Osteocyte (in vitro differentiated cells): ENCODE data around the gene PSAPL1. TPM values are rescaled to one million over a fixed set of nuclear protein-coding genes. Genes with fewer than 3 reads are reported as not detected.

ENCODE experiments used
- DNase-seq: peaks from one replicate; pipeline ENCODE4 v3.0.0; 2021; ENCODE audit warnings: mixed read lengths; ENCODE audit not compliant: unreplicated experiment; ENCODE audit errors: extremely low spot score
- H3K27ac Mint-ChIP-seq: one replicate; pipeline ENCODE4 v1.8.0; 2021; ENCODE audit warnings: mild to moderate bottlenecking, mixed read lengths; ENCODE audit not compliant: unreplicated experiment
- H3K27me3 Mint-ChIP-seq: one replicate; pipeline ENCODE4 v1.8.0; 2021; ENCODE audit warnings: mixed read lengths; ENCODE audit not compliant: unreplicated experiment
- H3K36me3 Mint-ChIP-seq: one replicate; pipeline ENCODE4 v1.8.0; 2021; ENCODE audit warnings: mixed read lengths; ENCODE audit not compliant: unreplicated experiment
- H3K4me1 Mint-ChIP-seq: one replicate; pipeline ENCODE4 v1.8.0; 2021; ENCODE audit warnings: mixed read lengths; ENCODE audit not compliant: unreplicated experiment
- H3K4me3 Mint-ChIP-seq: one replicate; pipeline ENCODE4 v1.8.0; 2021; ENCODE audit warnings: mild to moderate bottlenecking, moderate library complexity, mixed read lengths; ENCODE audit not compliant: unreplicated experiment
- H3K9me3 Mint-ChIP-seq: one replicate; pipeline ENCODE4 v1.8.0; 2021; ENCODE audit warnings: mixed read lengths; ENCODE audit not compliant: unreplicated experiment
- CTCF ChIP-seq: fragments of 200-600 bp; sonication (generic); IDR thresholded peaks from 2 replicates; pipeline ENCODE4 v1.5.0; 2021; ENCODE audit warnings: antibody characterized with exemption, mild to moderate bottlenecking, moderate library complexity
- total RNA-seq: library from RNA; stranded (reverse); gene quantifications from 2 replicates; pipeline ENCODE4 v1.2.1, GENCODE V29; 2021

PSAPL1 gene
- total RNA-seq, 1 donor from 2014 or later, result not detected

- Mint-ChIP-seq H3K27ac (no peak overlapping the region), H3K27me3 (peaks cover 2% of the 10 kb centered on the region), H3K9me3 (no peaks in the 10 kb centered on the region), H3K36me3 (no peaks in the 10 kb centered on the region), H3K4me1 (no peaks in the 10 kb centered on the region), H3K4me3 (no peak overlapping the region)
- peak; percentile 79 for DNase-seq
- no peak for TF ChIP-seq CTCF
Measured at GRCh38 chr4:7423801-7424552, 10.8 kb downstream of the PSAPL1 start.

- Mint-ChIP-seq H3K27me3 (peaks cover 2% of the 10 kb centered on the region), H3K36me3 (no peaks in the 10 kb centered on the region), H3K27ac (no peak overlapping the region), H3K9me3 (no peaks in the 10 kb centered on the region), H3K4me3 (no peak overlapping the region), H3K4me1 (no peaks in the 10 kb centered on the region)
- no peak for DNase-seq
- no peak for TF ChIP-seq CTCF
Measured at GRCh38 chr4:7423391-7423790, 11.3 kb downstream of the PSAPL1 start.

DNA sequence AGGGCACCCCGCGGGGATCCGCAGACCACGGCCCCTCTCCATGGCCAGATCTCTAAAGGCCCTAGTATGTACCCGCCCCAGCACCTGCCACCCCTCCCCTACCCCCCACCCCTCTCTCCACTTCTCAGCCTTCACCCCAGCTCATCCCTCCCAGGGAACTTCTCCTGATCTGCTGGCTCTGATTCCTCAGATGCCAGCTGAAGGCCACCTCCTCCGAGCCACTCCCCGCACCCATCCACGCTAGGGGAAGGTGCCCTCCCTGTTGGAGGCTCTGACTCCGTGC, 11.9 kb downstream of the PSAPL1 start:
- no peak for TF ChIP-seq CTCF
- Mint-ChIP-seq H3K27me3 (peaks cover 2% of the 10 kb centered on the region), H3K36me3 (no peaks in the 10 kb centered on the region), H3K4me1 (no peaks in the 10 kb centered on the region), H3K4me3 (no peak overlapping the region), H3K27ac (no peak overlapping the region), H3K9me3 (no peaks in the 10 kb centered on the region)
- no peak for DNase-seq

GRCh38 chr4:7422151-7422897, 12.4 kb downstream of the PSAPL1 start:
- no peak overlapping the region for H3K27ac Mint-ChIP-seq
- H3K36me3 Mint-ChIP-seq, result no peaks in the 10 kb centered on the region
- H3K9me3 Mint-ChIP-seq, result no peaks in the 10 kb centered on the region
- H3K4me1 Mint-ChIP-seq, result no peaks in the 10 kb centered on the region
- H3K27me3 Mint-ChIP-seq, result peaks cover 2% of the 10 kb centered on the region
- TF ChIP-seq CTCF, result no peak
- no peak overlapping the region for H3K4me3 Mint-ChIP-seq
- peak; percentile 83 for DNase-seq

DNA sequence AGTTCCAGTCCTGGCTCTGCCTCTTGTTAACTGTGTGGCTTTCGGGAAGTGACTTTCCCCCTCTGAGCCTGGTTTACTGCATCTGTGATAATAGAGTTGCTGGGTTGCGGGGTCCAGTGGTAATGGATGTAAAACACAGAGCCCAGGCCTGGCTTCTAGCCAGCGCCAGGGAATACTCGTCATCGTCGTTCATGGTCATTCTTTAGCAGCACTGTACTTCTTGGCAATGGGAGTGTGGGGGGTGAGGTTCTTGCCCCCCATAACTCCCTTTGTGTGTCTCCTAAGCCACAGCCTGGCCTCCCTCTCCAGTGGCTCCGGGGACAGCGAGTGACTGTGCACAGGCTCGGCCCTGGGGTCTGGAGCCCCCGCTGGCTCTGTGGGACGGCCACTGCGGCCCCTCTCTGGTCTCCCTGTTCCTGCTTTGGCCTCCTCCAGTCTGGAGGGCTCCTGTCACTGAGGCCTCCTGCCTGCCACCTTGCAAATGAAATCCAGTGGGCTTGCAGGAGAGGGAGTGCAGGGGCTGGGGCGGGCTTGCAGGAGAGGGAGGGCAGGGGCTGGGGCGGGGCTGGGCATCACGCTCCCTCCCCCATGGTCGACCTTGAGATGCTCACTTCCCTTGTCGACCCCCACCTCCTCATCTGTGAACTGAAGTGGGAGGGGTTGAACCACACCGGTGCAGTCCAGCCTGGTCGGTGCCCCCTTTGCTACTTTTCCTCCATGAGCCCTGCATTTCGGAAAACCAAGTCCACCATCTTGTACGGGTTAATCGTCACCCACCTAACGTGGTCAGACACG, 13.2 kb downstream of the PSAPL1 start:
- Mint-ChIP-seq H3K27me3 (peaks cover 2% of the 10 kb centered on the region), H3K36me3 (no peaks in the 10 kb centered on the region), H3K4me1 (no peaks in the 10 kb centered on the region), H3K4me3 (no peak overlapping the region), H3K9me3 (no peaks in the 10 kb centered on the region), H3K27ac (no peak overlapping the region)
- peak; percentile 81 for DNase-seq
- TF ChIP-seq CTCF, result no peak
